Mucosa of descending colon (tissue), 3 donors: ENCODE measurements around the gene RCOR3. TPM values are rescaled to one million over a fixed set of nuclear protein-coding genes. Genes with fewer than 3 reads are reported as not detected.
A peak's percentile ranks its signal among the peaks of the same experiment; 100 is the strongest.
"Not testable (repeated sequence)": the region's sequence is repeated elsewhere in the genome, so short reads cannot be mapped to it uniquely, and the experiment has no call there.

Experiments used
- ATAC-seq: fragments of 200-7000 bp; cut with Tn5 transposase; one replicate; pipeline ENCODE4 v1.9.1; 2020; ENCODE audit warnings: mild to moderate bottlenecking, moderate library complexity
- DNase-seq, 3 donors: peaks; one replicate each; pipeline ENCODE4 v3.0.0-alpha.2; 2020
- H3K36me3 ChIP-seq: fragments of 200-600 bp; one replicate; pipeline ENCODE4 v1.8.0; 2021; ENCODE audit warnings: low read depth, mild to moderate bottlenecking
- H3K4me1 ChIP-seq: fragments of 200-600 bp; one replicate; pipeline ENCODE4 v1.8.0; 2021; ENCODE audit warnings: low read depth, mild to moderate bottlenecking
- H3K4me3 ChIP-seq: fragments of 200-600 bp; one replicate; pipeline ENCODE4 v1.8.0; 2021; ENCODE audit warnings: mild to moderate bottlenecking
- H3K9me3 ChIP-seq: fragments of 200-600 bp; one replicate; pipeline ENCODE4 v1.8.0; 2021; ENCODE audit warnings: mild to moderate bottlenecking
- CTCF ChIP-seq: fragments of 200-600 bp; IDR thresholded peaks from one replicate; pipeline ENCODE4 v1.8.0; 2022; ENCODE audit warnings: antibody characterized with exemption, mild to moderate bottlenecking
- intact Hi-C, 2 donors: fragments of 100-400 bp; cut with DNase I in 1 of 2; cut with micrococcal nuclease in 1 of 2; formaldehyde crosslinking; loops; one replicate each; pipeline versions ENCODE4 v1.11.0 to v1.11.1; 2022; cut with DNase I, micrococcal nuclease
- total RNA-seq, 3 donors: library from RNA; stranded (reverse); fragmentation: NEBNext Ultra II Directional in 2 of 3; extraction: Animal tissue kit (Norgen Biotek cat#: 25700) in 2 of 3; gene quantifications; one replicate each; pipeline versions ENCODE4 v1.2.1 to v1.2.4, GENCODE V29; 2021 to 2023
- donor health status: DM: no; HTN: no; CAD: no; lungs with moderate emphysema.
- donor health status: DM: no; HTN: no; CAD: no.
- donor health status: DM: no; HTN: yes; CAD: no.

The RCOR3 gene
- total RNA-seq, 3 donors from 2014 or later = 41.1 to 68.0 (median 60.4) TPM

- Histone ChIP-seq H3K4me3 (no peak overlapping the region), H3K36me3 (no peaks in the 10 kb centered on the region), H3K9me3 (no peaks in the 10 kb centered on the region), H3K4me1 (no peaks in the 10 kb centered on the region)
- DNase-seq (no peak), ATAC-seq (no peak)
- intact Hi-C loops = no loop called here
- no peak for TF ChIP-seq CTCF
Observed at GRCh38 chr1:211313392-211313791, 54.2 kb downstream of the RCOR3 start.

- no peak overlapping the region for H3K4me3 ChIP-seq
- DNase-seq (no peak), ATAC-seq (no peak)
- H3K9me3 ChIP-seq = no peaks in the 10 kb centered on the region
- H3K4me1 ChIP-seq = no peaks in the 10 kb centered on the region
- no peaks in the 10 kb centered on the region for H3K36me3 ChIP-seq
- no peak for TF ChIP-seq CTCF
- intact Hi-C loops = no loop called here
Observed at GRCh38 chr1:211318576-211319280, 59.6 kb downstream of the RCOR3 start.

GRCh38 chr1:211319892-211320291, 60.7 kb downstream of the RCOR3 start:
- intact Hi-C loops = loop anchor here (10.0 kb wide), 2 partner anchors 195 to 335 kb away; no protein-coding TSS in a partner anchor
- no peak for DNase-seq
- no peak for TF ChIP-seq CTCF
- no peaks in the 10 kb centered on the region for H3K36me3 ChIP-seq
- H3K4me1 ChIP-seq = no peaks in the 10 kb centered on the region
- H3K4me3 ChIP-seq = no peak overlapping the region
- no peak for ATAC-seq
- H3K9me3 ChIP-seq = no peaks in the 10 kb centered on the region

- H3K36me3 ChIP-seq = no peaks in the 10 kb centered on the region
- no peak overlapping the region for H3K4me3 ChIP-seq
- TF ChIP-seq CTCF = no peak
- DNase-seq (no peak), ATAC-seq (no peak)
- intact Hi-C loops = loop anchor here (10.0 kb wide), 2 partner anchors 194 to 334 kb away; no protein-coding TSS in a partner anchor
- H3K9me3 ChIP-seq = no peaks in the 10 kb centered on the region
- peaks cover 2% of the 10 kb centered on the region for H3K4me1 ChIP-seq
Observed at GRCh38 chr1:211320980-211321379, 61.8 kb downstream of the RCOR3 start.

GRCh38 chr1:211321646-211322045, 62.5 kb downstream of the RCOR3 start:
- not testable (repeated sequence) for H3K36me3 ChIP-seq, H3K4me3 ChIP-seq, DNase-seq, ATAC-seq, H3K4me1 ChIP-seq, H3K9me3 ChIP-seq
- intact Hi-C loops = loop anchor here (10.0 kb wide), 2 partner anchors 193 to 333 kb away; no protein-coding TSS in a partner anchor

GRCh38 chr1:211323156-211324063, 64.2 kb downstream of the RCOR3 start:
- ATAC-seq (peak; percentile 65), DNase-seq (peak in 1 of 3 donors; percentile 89)
- H3K9me3 ChIP-seq = no peaks in the 10 kb centered on the region
- no peaks in the 10 kb centered on the region for H3K36me3 ChIP-seq
- H3K4me1 ChIP-seq = peaks cover 12% of the 10 kb centered on the region
- intact Hi-C loops = loop anchor here (10.0 kb wide), 2 partner anchors 191 to 331 kb away; no protein-coding TSS in a partner anchor
- no peak overlapping the region for H3K4me3 ChIP-seq
- TF ChIP-seq CTCF = peak; percentile 65
